Endodermal cell (in vitro differentiated cells): Measurements from ENCODE around the gene ZBTB17. TPM values are rescaled to one million over a fixed set of nuclear protein-coding genes. Genes with fewer than 3 reads are reported as not detected.

Source experiments
- DNase-seq: peaks from one replicate; pipeline ENCODE4 v3.0.0-alpha.2; 2017
- H3K27ac ChIP-seq: 2 replicates; pipeline ENCODE4 v1.5.1; 2013; ENCODE audit warnings: mild to moderate bottlenecking, low read depth, low read length, moderate library complexity
- H3K27me3 ChIP-seq: 2 replicates; pipeline ENCODE4 v1.6.1; 2013; ENCODE audit warnings: mild to moderate bottlenecking, low read length, moderate library complexity; ENCODE audit not compliant: insufficient read depth, control insufficient read depth, poor library complexity, severe bottlenecking
- H3K36me3 ChIP-seq: 2 replicates; pipeline ENCODE4 v1.7.0; 2013; ENCODE audit warnings: mild to moderate bottlenecking, low read length, moderate library complexity; ENCODE audit not compliant: control insufficient read depth, insufficient read depth
- H3K4me1 ChIP-seq: one replicate; pipeline ENCODE4 v1.7.0; 2013; ENCODE audit warnings: low read length; ENCODE audit not compliant: control insufficient read depth, insufficient read depth
- H3K4me3 ChIP-seq: 2 replicates; pipeline ENCODE4 v1.5.1; 2013; ENCODE audit warnings: mild to moderate bottlenecking, low read length, moderate library complexity
- H3K9ac ChIP-seq: 2 replicates; pipeline ENCODE4 v1.6.1; 2013; ENCODE audit warnings: mild to moderate bottlenecking, low read length, moderate library complexity; ENCODE audit not compliant: poor library complexity, severe bottlenecking; ENCODE audit errors: extremely low read depth
- H3K9me3 ChIP-seq: 2 replicates; pipeline ENCODE4 v1.6.1; 2013; ENCODE audit warnings: mild to moderate bottlenecking, low read length, moderate library complexity; ENCODE audit not compliant: control insufficient read depth
- H3K27ac Mint-ChIP-seq: 2 replicates; pipeline ENCODE4 v1.8.0; 2020; ENCODE audit warnings: mixed read lengths
- H3K27me3 Mint-ChIP-seq: 2 replicates; pipeline ENCODE4 v1.8.0; 2021; ENCODE audit warnings: mild to moderate bottlenecking, mixed read lengths; ENCODE audit not compliant: insufficient read depth
- H3K36me3 Mint-ChIP-seq: 2 replicates; pipeline ENCODE4 v1.8.0; 2020; ENCODE audit warnings: low read depth, mixed read lengths
- H3K4me1 Mint-ChIP-seq: 2 replicates; pipeline ENCODE4 v1.8.0; 2020; ENCODE audit warnings: mixed read lengths
- H3K4me3 Mint-ChIP-seq: 2 replicates; pipeline ENCODE4 v1.8.0; 2020; ENCODE audit warnings: mild to moderate bottlenecking, moderate library complexity, mixed read lengths
- H3K9me3 Mint-ChIP-seq: 2 replicates; pipeline ENCODE4 v1.8.0; 2020; ENCODE audit warnings: mild to moderate bottlenecking, mixed read lengths
- WGBS, 2 experiments: methylation state at CpG; one replicate each; pipeline versions ENCODE4 v1.1.5 to v1.1.7; 2013; ENCODE audit warnings: missing lambda C conversion rate in 2 of 2, mixed read lengths in 1 of 2; ENCODE audit not compliant: insufficient coverage in 1 of 2, insufficient read length in 1 of 2; 5-methylcytosine and 5-hydroxymethylcytosine counted together
- total RNA-seq, 2 donors: library from RNA; stranded (reverse); fragmentation: NEBNext Ultra II Directional in 1 of 2; extraction: Animal tissue kit (Norgen Biotek cat#: 25700) in 1 of 2; gene quantifications; 2 replicates in 1 of 2; 3 replicates in 1 of 2; pipeline ENCODE4 v1.2.1, GENCODE V29; 2021
- TF ChIP-seq, protein P1 (sequence below): fragments of 200-600 bp; sonication (generic); conservative IDR thresholded peaks from 2 replicates; pipeline ENCODE4 v1.5.0; 2021; ENCODE audit warnings: antibody characterized with exemption, mild to moderate bottlenecking

The ZBTB17 gene
- total RNA-seq, 2 donors from 2014 or later: 28.0 to 31.7 TPM

DNA sequence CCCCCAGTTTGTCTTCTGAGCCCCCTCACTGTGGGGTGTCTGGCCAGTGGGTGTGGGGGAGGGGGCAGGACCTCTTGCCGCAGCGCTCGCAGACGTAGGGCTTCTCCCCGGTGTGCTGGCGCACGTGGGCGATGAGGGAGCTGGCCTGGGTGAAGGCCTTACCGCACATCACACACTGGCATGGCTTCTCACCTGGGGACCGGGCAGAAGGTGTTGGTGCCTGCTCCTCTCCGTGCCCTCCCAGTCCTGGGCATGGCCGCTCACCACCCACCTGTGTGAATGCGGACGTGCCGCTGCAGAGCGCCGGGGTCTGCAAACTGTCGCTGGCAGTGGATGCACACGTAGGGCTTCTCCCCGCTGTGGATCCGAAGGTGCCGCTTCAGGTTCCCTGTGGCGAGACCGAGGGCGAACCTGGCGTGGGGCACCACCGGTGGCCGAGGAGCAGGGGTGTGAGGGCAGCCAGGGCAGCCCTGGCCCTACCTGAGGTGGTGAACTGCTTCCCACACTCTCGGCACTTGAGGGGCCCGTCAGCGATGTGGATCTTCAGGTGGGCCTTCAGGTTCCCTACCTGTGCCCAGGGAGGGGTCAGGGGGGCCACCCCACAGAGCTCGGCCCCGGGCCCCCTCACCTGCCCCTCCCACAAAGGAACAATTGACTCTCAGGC lies 32.4 kb downstream of the ZBTB17 start:
- peaks cover 4% of the 10 kb centered on the region for H3K4me1 Mint-ChIP-seq
- no peaks in the 10 kb centered on the region for H3K9me3 Mint-ChIP-seq
- TF ChIP-seq, protein P1, sequence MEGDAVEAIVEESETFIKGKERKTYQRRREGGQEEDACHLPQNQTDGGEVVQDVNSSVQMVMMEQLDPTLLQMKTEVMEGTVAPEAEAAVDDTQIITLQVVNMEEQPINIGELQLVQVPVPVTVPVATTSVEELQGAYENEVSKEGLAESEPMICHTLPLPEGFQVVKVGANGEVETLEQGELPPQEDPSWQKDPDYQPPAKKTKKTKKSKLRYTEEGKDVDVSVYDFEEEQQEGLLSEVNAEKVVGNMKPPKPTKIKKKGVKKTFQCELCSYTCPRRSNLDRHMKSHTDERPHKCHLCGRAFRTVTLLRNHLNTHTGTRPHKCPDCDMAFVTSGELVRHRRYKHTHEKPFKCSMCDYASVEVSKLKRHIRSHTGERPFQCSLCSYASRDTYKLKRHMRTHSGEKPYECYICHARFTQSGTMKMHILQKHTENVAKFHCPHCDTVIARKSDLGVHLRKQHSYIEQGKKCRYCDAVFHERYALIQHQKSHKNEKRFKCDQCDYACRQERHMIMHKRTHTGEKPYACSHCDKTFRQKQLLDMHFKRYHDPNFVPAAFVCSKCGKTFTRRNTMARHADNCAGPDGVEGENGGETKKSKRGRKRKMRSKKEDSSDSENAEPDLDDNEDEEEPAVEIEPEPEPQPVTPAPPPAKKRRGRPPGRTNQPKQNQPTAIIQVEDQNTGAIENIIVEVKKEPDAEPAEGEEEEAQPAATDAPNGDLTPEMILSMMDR: no peak
- peak; percentile 40 for DNase-seq
- no peak overlapping the region for H3K27ac Mint-ChIP-seq
- peaks cover 48% of the 10 kb centered on the region for H3K36me3 ChIP-seq
- no peak overlapping the region for H3K4me3 ChIP-seq
- H3K9me3 ChIP-seq: no peaks in the 10 kb centered on the region
- no peaks in the 10 kb centered on the region for H3K27me3 ChIP-seq
- WGBS, 2 experiments: 95 to 97% methylated on average over 18 to 33 of the region's 33 CpGs
- no peaks in the 10 kb centered on the region for H3K27me3 Mint-ChIP-seq
- no peak overlapping the region for H3K9ac ChIP-seq
- H3K4me3 Mint-ChIP-seq: no peak overlapping the region
- no peaks in the 10 kb centered on the region for H3K4me1 ChIP-seq
- no peak overlapping the region for H3K27ac ChIP-seq
- H3K36me3 Mint-ChIP-seq: peaks cover 56% of the 10 kb centered on the region

DNA sequence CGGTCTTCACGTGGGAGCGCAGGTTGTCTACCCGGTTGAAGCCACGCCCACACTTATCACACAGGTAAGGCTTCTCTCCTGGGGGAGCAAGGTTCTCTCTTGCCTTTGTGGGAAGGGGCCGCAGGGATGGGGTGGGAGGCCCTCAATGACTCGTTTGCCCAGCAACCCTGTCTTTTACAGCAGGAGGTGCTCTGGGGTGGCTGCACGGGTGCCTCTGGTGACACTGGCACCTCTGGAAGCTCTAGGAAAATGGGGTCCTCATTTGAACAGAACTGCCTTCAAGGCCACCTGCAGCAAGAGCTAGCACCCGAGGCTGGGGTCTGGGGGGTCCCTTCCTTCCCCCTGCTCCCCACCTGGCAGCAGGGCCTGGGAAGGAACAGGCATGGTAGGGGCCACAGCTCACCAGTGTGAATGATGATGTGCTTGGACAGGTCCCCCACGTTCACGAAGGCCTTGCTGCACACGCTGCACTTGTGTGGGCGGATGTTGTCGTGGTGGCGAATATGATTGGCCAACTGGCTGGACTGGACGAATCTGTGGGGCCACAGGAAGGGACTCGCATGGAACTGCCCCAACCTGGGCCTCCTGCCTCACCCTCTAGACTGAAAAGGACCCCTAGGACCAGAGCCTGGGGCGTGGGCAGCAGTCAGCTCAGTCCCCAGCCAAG lies 33.1 kb downstream of the ZBTB17 start:
- Histone ChIP-seq H3K9ac (no peak overlapping the region), H3K9me3 (no peaks in the 10 kb centered on the region)

DNA sequence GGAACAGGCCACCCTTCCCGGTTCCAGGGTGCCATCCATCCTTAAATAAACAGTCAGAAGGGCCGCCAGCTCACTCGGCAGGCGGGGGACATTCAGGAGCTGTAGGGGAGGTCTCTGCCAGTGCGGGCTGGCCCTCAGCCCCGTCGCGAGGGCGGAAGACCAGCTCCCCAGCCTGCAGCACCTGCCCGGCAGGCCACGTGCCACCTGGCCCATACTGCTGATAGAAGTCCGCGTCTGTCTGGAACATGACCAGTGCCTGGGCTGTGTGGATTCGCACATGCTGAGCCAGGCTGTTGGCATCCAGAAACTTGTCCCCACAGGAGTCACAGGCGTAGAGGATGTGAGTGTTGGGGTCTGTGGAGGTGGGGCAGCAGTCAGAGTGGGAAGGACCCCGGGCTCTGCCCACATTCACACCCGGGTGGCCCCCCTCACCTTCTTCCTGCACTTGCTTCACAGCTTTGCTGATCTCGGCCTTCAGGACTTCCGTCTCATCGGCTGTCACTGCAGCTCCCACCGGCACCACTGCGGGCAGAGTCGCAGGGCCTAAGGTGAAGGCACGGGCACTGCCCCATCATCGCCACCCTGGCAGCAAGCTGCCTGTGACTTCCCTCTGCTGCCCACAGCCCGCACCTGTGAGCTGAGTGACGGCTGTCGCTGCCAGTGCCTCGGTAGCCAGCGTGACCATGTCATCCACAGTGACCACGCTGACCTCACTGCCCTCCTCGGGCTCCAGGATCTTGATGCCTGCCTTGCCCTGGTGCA lies 33.8 kb downstream of the ZBTB17 start:
- Mint-ChIP-seq H3K36me3 (peaks cover 52% of the 10 kb centered on the region), H3K4me3 (no peak overlapping the region), H3K27me3 (no peaks in the 10 kb centered on the region), H3K4me1 (peaks cover 10% of the 10 kb centered on the region), H3K27ac (no peak overlapping the region), H3K9me3 (no peaks in the 10 kb centered on the region)
- Histone ChIP-seq H3K4me1 (no peaks in the 10 kb centered on the region), H3K27me3 (no peaks in the 10 kb centered on the region), H3K9me3 (no peaks in the 10 kb centered on the region), H3K9ac (no peak overlapping the region), H3K4me3 (no peak overlapping the region), H3K27ac (no peak overlapping the region), H3K36me3 (peaks cover 46% of the 10 kb centered on the region)
- 95 to 96% methylated on average over 22 to 32 of the region's 32 CpGs for WGBS, 2 experiments
- TF ChIP-seq, protein P1: no peak
- peak; percentile 45 for DNase-seq

More for the DNA sequence above, 33.1 kb downstream of the ZBTB17 start:
- no peaks in the 10 kb centered on the region for H3K4me1 ChIP-seq
- H3K36me3 ChIP-seq: peaks cover 47% of the 10 kb centered on the region
- Mint-ChIP-seq H3K27me3 (no peaks in the 10 kb centered on the region), H3K4me1 (peaks cover 4% of the 10 kb centered on the region), H3K36me3 (peaks cover 53% of the 10 kb centered on the region), H3K4me3 (no peak overlapping the region), H3K27ac (no peak overlapping the region), H3K9me3 (no peaks in the 10 kb centered on the region)
- DNase-seq: peak; percentile 38
- H3K27me3 ChIP-seq: no peaks in the 10 kb centered on the region
- H3K4me3 ChIP-seq: no peak overlapping the region
- no peak overlapping the region for H3K27ac ChIP-seq
- WGBS, 2 experiments: 93 to 94% methylated on average over 16 to 18 of the region's 18 CpGs
- TF ChIP-seq, protein P1: no peak
